Forelimb muscle (tissue), 1 donor: ENCODE results near the gene WDR35. TPM values are rescaled to one million over a fixed set of nuclear protein-coding genes. Genes with fewer than 3 reads are reported as not detected.
"Not testable (repeated sequence)": the region's sequence is repeated elsewhere in the genome, so short reads cannot be mapped to it uniquely, and the experiment has no call there.

Experiments used
- DNase-seq: peaks from one replicate; pipeline ENCODE4 v3.0.0-alpha.2; 2013; ENCODE audit warnings: low read depth
- polyA plus RNA-seq: library from polyadenylated mRNA; unstranded; fragments of 120-200 nt; gene quantifications from one replicate; pipeline ENCODE4 v1.2.1, GENCODE V29; 2013; ENCODE audit not compliant: insufficient read length

Gene WDR35
- polyA plus RNA-seq, 1 donor, result 7.3 TPM

DNA sequence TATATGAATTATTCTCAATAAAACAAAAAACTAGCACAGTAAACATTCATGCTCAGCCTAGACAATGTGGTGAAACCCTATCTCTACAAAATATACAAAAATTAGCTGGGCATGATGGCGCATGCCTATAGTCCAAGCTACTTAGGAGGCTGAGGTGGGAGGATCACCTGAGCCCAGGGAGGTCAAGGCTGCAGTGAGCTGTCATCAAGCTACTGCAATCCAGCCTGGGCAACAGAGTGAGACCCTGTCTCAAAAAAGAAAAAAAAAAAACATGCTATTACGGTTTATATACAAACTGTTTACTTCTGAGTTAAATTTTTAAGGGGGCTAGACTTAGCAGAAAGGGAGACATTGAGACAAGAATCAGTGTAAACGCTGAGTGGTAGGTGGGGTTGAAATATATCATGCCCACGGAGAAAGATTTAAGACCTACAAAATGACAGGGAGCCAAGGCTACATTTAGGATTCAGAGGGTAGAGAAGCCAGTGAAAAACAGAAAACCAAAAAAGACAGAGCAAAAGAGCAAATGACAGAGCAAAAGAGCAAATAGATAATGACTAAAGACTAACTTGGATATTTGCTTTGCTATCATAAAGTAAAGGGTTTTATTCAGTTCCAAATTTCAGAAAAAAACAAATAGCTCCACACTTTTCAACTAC is 95.6 kb downstream of the WDR35 start:
- no peak for DNase-seq

DNA sequence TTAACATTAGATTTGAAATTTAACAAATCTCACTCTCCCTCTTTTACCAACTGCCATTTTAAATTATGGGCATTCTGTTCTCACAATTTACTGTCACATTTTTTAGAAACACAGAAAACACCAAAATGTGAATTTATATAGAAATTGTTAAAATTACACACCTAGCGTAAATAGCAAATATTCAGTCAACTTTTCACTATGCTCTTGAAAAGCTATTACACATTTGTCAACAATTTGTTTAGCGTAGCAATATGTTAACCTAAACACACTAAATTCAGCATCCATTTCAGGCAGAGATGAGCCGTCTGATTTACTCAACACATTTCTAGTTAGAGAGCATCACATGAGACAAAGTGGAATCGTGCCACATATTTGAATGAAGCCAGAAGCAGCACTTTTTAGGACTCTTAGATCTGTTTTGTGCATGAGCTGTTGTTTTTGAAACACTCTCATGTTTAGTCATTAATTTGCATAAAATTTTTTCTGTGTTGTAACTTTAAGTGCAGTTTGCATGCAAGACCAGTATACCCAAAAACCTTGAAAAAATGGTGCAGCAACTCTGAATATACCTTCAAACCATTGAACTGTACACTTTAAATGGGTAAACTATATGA is 96.3 kb downstream of the WDR35 start:
- no peak for DNase-seq

GRCh38 chr2:19891971-19892370 is 97.9 kb downstream of the WDR35 start:
- DNase-seq, result not testable (repeated sequence)

DNA sequence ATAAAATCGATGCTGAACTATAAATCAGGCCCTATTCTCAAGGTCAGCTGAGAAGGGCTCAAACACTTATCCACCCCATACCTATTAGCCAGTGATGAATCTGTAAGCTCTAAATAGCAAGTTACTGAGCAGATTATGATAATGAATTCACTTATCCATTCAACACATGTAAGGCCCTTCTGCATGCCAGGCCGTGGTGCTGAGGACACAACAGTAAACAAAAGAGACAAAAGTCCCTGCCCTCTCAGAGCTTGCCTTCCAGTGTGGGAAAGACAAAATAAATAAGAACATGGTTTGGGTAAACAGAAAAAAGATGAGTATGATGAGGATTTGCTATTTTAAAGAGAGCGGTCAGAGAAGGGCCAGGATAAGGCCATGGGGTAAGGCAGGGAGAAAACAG is 99.8 kb downstream of the WDR35 start:
- no peak for DNase-seq

GRCh38 chr2:19888831-19889230 is 101.1 kb downstream of the WDR35 start:
- DNase-seq, result no peak

DNA sequence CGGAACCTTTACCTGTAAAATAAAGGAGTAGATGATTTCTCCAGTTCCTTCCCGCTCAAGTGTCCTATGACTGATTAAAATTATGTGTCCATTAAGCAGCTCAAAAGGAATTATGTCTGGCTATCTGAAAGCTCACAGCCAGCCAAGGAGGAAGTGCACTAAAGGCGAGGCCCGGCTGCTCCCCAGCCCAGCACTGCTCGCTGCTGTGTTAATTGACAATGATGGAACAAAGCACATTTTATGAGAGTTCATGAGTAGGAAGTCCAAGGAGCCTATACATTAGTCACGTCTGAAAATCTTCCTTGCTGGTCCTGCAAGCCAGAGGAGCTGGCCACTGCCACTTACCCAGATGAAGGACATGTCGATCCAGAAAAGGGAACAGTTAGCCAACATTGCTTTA is 102.4 kb downstream of the WDR35 start:
- no peak for DNase-seq

- no peak for DNase-seq
Observed at GRCh38 chr2:19886261-19886660, 103.6 kb downstream of the WDR35 start.

DNA sequence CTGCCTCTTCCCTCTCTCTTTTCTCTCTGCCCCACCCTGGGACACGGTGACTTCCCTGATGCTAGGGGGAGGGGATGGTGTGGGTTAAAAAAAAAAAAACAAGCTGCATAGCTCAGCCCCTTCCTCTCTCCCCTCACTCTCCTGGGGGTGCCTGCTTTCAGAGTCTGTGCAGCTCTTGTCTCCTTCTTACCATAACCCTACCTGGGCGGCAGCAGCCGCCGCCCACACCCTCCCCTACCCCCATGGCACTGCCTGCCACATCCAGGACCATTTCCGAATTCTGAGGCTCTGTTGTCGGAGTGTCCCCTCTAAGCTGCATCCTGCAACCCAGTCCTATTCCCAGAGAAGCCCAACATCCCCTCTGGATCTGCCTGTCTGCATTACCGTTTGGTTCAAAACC is 104.1 kb downstream of the WDR35 start:
- DNase-seq, result no peak

DNA sequence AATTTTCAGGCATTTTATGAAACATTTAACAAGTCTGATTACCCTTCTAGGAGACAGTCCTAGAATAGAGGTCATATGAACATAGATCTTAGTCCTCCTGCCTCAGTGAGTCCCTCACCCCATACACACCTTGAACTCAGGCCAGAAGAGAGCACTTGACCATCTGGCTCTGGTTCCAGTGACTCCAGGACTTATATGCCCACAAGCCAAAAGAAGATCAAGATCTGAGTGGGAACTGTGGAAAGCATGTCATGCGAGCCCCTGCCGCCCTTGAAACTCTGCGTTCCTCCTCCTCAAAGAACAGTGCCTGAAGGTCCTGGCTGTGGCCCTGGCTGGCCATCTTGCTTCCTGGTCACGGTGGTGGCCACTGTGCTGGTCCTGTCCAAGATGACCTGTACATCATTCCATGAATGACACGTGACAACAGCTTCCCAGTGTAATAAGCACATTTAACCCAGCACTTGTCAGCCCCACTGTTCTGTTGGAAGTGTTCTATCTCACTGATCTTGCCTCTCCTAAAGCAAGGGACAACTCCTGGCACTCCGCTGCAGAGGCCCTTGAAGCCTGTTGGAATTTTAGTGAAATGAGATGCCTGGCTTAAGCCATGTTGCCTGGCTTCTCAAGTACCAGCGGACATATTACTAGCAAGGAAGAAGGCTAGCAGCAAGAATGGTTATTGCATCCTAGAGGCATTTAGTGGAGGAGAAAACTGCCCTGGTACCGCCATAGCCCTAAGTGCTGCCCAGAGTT is 105.8 kb downstream of the WDR35 start:
- no peak for DNase-seq

GRCh38 chr2:19883486-19883885 is 106.4 kb downstream of the WDR35 start:
- no peak for DNase-seq

- no peak for DNase-seq
Observed at GRCh38 chr2:19882286-19882685, 107.6 kb downstream of the WDR35 start.

DNA sequence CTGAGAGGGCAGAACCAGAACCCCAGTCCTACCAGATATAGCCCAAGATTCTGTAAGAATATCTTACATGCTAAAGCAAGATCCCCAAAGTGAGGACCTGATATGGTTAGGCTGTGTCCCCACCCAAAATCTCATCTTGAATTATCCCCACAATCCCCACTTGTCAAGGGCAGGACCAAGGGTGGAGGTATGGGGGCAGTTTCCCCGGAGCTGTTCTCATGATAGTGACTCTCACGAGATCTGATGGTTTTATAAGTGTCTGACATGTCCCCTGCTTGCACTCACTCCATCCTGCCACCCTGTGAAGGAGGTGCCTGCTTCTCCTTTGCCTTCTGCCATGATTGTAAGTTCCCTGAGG is 108.0 kb downstream of the WDR35 start:
- no peak for DNase-seq

GRCh38 chr2:19881221-19881907 is 108.5 kb downstream of the WDR35 start:
- DNase-seq, result no peak

DNA sequence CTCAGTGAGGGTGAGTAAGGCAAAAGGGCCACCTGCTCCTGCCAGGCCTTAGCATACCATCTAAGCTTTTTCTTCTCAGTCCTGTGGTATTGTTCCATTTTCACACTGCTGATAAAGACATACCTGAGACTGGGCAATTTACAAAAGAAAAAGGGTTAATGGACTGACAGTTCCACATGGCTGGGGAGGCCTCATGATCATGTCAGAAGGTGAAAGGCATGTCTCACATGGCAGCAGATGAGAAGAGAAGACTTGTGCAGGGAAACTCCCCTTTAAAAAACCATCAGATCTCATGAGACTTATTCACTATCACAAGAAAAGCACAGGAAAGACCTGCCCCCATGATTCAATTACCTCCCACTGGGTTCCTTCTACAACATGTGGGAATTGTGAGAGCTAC is 109.7 kb downstream of the WDR35 start:
- DNase-seq, result not testable (repeated sequence)

DNA sequence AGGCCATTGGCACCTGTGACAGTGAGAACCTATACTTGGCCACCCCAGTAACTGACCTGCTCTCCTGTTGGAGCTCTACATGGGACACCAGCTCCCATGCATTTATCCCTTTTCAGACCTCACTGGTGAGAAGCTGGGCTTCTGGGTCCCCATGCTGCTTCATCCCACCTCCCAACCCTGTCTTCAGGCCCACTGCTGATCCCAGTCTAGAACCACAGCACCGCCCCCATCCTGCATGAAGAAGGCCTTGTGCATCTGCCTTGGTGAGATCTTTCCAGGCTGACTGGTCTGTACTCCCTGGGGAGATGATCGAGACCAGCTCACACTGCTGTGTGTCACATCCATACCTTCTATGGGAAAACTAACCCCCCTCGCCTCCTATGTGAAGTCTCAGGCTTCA is 110.8 kb downstream of the WDR35 start:
- no peak for DNase-seq

- DNase-seq, result no peak
Observed at GRCh38 chr2:19878268-19879046, 111.4 kb downstream of the WDR35 start.

GRCh38 chr2:19876751-19877150 is 113.2 kb downstream of the WDR35 start:
- DNase-seq, result no peak

DNA sequence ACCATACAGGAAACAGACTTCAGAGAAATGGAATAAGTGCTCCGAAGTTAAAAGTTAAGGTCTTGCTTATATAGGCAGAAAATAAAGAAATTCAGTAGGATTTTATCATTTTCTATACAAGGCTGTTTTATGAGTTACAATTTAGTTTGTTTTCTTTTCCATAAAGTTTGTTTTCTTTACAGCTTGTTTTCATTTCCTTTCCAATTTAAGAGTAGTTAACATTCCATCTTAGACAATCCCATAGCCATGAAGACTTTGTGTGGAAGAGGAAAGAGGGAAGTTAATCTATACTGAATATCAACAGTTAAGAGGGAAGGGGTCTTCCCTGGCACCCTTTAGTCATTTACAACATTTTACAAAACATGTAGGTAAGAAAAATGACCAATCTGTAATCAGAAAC is 114.6 kb downstream of the WDR35 start:
- no peak for DNase-seq

GRCh38 chr2:19874726-19875125 is 115.2 kb downstream of the WDR35 start:
- DNase-seq, result no peak

DNA sequence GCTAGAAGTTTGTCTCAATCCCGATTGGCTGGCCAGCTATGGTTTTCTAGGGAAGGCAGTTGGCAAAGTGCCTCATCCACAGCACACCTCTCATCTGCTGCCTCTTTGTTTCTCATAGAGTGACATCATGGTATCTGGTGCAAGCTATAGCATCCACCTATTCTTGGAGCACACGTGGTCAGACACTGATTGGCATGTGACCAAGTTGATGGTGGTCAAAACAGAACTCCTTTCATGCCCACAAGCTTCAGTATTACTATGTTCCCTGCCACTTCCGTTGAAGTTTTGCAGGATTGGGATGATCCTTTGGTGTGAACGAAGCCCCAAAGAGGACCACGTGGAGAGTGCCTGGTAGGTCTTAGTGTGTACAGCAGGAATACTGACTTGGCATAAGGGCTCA is 116.9 kb downstream of the WDR35 start:
- DNase-seq, result no peak

DNA sequence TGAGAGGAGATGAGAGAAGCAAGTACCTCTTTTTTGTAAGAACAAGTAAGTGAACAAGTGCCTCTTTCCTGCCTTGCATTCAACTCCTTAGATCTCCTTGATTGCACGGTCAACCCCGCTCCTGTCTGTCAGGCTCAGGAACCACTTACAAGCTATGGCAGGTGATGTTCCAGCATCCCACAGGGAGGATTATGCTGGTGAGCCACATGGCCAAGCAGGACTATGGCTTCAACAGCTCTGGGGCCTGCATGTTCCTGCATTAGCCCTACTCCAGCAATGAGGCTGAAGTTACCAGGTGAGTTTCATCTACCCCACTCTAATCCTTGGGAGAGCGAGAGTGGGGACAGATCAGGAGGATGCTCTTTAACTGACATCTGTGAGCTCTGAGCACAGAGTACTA is 117.6 kb downstream of the WDR35 start:
- no peak for DNase-seq

DNA sequence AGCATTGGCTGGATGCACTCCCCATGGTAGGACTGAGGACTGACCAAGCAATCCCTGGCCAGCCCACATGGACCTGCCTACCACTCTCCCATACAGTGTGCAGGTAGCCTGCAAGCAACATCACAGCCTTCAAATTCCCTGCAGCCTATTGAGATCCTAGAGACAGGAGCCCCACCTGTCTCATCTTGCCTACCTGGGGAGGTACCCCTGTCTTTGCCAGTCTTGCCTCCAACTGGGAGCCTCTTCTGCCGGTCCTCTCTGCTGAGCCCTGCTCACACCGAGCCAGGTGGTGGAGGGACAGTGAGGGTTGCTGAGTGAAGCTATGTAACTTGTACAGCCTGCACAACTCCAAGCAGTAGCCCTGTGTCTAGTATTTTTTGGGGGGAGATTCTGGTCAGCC is 118.1 kb downstream of the WDR35 start:
- no peak for DNase-seq
